ENCODE data around the gene MBL2.

The MBL2 gene

DNA sequence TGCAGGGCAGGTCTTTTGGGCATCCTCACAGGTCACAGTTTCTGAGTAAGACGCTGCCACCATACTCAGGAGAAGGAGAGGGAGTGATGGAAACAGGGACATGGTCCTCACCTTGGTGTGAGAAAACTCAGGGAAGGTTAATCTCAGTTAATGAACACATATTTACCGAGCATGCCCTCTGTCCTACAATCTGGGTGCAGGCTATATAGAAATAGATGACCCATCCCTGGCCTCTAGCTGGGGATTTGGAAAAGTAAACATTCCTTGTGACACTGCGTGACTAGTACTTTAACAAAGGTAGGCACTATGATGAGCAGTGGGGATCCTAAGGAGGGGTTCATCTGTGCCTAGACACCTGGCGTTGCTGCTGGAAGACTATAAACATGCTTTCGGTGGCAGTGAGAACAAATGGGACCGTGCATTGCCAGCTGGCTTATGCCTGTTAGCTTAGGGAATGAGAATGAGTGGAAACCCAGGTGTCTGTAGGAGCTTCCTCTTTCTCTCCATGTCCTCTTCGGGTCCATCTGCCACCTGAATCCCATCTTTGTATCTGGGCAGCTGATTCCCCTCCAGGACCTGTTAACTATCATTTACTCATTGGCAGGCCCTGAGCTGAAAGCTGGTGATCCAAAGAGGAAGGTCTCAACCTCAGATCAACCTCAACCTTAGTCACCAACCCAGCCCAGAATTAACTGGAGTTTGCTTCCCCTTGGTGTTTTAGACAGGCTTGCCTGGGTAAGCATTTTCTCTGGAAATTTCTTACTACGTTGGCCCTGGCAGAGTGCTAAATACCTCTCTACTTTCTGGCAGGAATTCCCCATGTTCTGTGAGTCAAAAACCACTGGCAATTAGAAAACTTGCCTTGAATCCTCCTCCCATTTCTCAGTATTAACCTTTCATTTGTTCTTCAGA is 794 bp downstream of the MBL2 start:
- 86% methylated on average over 8 of the region's 8 CpGs for WGBS
- no peak overlapping the region for H3K27ac ChIP-seq (ENCODE audit: low read depth, low read length)
- no peaks in the 10 kb centered on the region for H3K27me3 ChIP-seq (ENCODE audit: insufficient read depth, low read length)
- no peak overlapping the region for H3K9ac ChIP-seq (ENCODE audit: low read depth, low read length)
- H3K4me1 ChIP-seq (ENCODE audit: insufficient read depth, low read length): no peaks in the 10 kb centered on the region
- H3K9me3 ChIP-seq (ENCODE audit: insufficient read depth, low read depth, low read length): no peaks in the 10 kb centered on the region
- H3K36me3 ChIP-seq (ENCODE audit: insufficient read depth, low read length): no peaks in the 10 kb centered on the region
- no peak overlapping the region for H3K4me3 ChIP-seq (ENCODE audit: low read length)

DNA sequence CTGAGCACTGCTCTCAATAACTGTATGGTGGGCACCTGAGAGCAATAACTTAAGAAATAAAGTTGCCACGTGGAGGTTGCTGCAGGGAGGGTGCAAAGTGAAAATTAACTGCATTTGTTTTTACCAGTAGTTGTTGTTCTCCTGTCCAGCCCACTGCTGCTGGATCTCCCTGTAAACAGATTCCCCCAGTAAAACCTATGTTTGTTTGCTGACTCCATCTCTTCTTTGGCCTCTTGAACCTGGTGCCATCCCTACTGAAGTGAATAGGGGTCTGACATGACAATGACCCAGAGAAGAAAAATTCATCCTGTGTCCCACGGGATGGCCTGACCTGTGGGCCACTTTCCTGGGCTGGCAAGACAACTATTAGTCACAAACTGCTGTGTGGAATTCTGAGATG is 1.7 kb downstream of the MBL2 start:
- Histone ChIP-seq H3K27ac (ENCODE audit: low read depth, low read length) (no peak overlapping the region), H3K4me1 (ENCODE audit: insufficient read depth, low read length) (no peaks in the 10 kb centered on the region), H3K9me3 (ENCODE audit: insufficient read depth, low read depth, low read length) (no peaks in the 10 kb centered on the region), H3K4me3 (ENCODE audit: low read length) (no peak overlapping the region), H3K27me3 (ENCODE audit: insufficient read depth, low read length) (no peaks in the 10 kb centered on the region), H3K36me3 (ENCODE audit: insufficient read depth, low read length) (no peaks in the 10 kb centered on the region), H3K9ac (ENCODE audit: low read depth, low read length) (no peak overlapping the region)
- 82% methylated on average over 2 of the region's 2 CpGs for WGBS

DNA sequence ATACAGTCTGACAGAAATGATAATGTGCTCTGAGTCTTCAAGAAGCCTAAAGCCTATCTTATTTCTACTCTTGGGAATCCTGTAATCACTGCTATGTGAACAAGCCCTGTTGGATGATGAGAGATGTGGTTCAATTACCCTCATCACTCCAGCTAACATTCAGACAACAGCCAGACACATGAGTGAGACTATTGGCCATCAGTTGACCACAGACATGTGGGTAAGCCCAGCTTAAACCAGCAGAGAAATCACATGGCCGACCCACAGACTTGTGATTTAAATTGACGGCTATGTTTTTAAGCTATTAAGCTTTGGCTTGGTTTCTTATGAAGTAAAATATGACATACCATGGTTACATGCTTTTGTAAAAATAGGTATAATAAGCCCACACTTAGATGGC is 2.6 kb downstream of the MBL2 start:
- Histone ChIP-seq H3K4me3 (ENCODE audit: low read length) (no peak overlapping the region), H3K27me3 (ENCODE audit: insufficient read depth, low read length) (no peaks in the 10 kb centered on the region), H3K4me1 (ENCODE audit: insufficient read depth, low read length) (no peaks in the 10 kb centered on the region), H3K36me3 (ENCODE audit: insufficient read depth, low read length) (no peaks in the 10 kb centered on the region), H3K9ac (ENCODE audit: low read depth, low read length) (no peak overlapping the region), H3K9me3 (ENCODE audit: insufficient read depth, low read depth, low read length) (no peaks in the 10 kb centered on the region), H3K27ac (ENCODE audit: low read depth, low read length) (no peak overlapping the region)
- WGBS: 91% methylated on average over 2 of the region's 2 CpGs

DNA sequence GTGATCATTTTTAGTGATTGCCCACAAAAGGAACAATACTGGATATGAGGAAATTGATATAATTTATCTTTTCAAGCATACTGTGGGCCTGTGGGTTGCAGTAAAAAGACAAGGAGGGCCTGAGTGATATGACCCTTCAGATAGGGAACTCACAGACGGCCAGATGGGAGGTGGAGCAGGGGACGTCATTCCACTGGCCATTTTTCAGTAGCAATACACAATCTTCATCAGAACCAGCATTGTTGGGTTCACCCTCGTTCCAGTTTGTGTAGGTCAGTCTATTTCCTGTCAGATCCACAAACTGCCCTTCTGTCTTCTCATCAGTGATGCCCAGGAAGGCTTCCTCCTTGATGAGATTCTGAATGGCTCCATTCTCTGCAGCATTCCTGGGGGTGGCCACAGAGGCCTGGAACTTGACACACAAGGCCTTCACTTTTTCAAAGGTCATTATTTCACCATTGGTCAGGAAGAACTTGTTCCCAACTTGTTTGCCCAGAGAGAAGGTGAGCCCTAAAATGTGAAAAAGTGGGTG is 4.5 kb downstream of the MBL2 start:
- no peak overlapping the region for H3K4me3 ChIP-seq (ENCODE audit: low read length)
- H3K9me3 ChIP-seq (ENCODE audit: insufficient read depth, low read depth, low read length): no peaks in the 10 kb centered on the region
- H3K4me1 ChIP-seq (ENCODE audit: insufficient read depth, low read length): no peaks in the 10 kb centered on the region
- H3K27ac ChIP-seq (ENCODE audit: low read depth, low read length): no peak overlapping the region
- H3K9ac ChIP-seq (ENCODE audit: low read depth, low read length): no peak overlapping the region
- no peaks in the 10 kb centered on the region for H3K27me3 ChIP-seq (ENCODE audit: insufficient read depth, low read length)
- no peaks in the 10 kb centered on the region for H3K36me3 ChIP-seq (ENCODE audit: insufficient read depth, low read length)
- 85% methylated on average over 3 of the region's 3 CpGs for WGBS

DNA sequence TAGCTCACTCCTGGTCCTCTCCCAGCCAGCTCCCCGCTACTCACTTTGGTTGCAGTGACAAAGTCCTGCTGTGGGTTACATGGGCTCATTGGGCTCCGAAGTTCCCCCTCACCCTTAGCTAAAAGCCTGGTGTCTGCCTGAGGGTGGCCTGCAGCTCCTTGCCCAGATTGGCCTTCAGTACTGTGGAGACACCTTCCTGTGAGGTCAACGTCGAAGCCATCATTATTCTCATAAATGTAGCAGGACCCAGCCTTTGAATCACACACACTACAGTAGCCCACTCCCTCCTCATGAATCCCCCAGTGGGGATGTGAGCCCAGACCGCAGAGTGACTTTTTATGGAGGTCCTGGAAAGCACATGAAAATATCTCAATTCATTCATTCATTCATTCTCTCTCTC is 10.5 kb downstream of the MBL2 start:
- no peak overlapping the region for H3K9ac ChIP-seq (ENCODE audit: low read depth, low read length)
- no peaks in the 10 kb centered on the region for H3K4me1 ChIP-seq (ENCODE audit: insufficient read depth, low read length)
- H3K27ac ChIP-seq (ENCODE audit: low read depth, low read length): no peak overlapping the region
- H3K9me3 ChIP-seq (ENCODE audit: insufficient read depth, low read depth, low read length): no peaks in the 10 kb centered on the region
- no peak overlapping the region for H3K4me3 ChIP-seq (ENCODE audit: low read length)
- no peaks in the 10 kb centered on the region for H3K27me3 ChIP-seq (ENCODE audit: insufficient read depth, low read length)
- 94% methylated on average over 5 of the region's 5 CpGs for WGBS
- no peaks in the 10 kb centered on the region for H3K36me3 ChIP-seq (ENCODE audit: insufficient read depth, low read length)

DNA sequence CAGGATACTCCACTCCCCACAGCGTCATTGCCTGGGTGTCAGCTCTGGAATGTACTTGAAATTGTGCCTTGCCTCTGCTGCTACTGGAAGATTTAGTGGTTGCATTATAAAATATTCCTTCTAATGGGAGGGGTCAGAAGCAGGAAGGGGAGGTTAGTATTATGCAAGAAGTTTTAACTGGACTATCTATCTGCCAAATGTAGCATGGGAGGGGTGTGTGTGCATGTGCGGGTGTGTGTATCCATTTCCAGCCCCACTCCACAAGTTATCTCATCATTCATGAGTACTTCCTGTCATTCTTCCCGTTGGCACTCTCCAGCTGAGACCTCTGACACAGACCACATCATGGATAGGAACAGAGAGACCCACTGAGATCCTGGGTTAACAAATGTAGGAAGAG is 13.4 kb downstream of the MBL2 start:
- no peaks in the 10 kb centered on the region for H3K4me1 ChIP-seq (ENCODE audit: insufficient read depth, low read length)
- 92% methylated on average over 2 of the region's 3 CpGs for WGBS
- no peak overlapping the region for H3K4me3 ChIP-seq (ENCODE audit: low read length)
- no peak overlapping the region for H3K27ac ChIP-seq (ENCODE audit: low read depth, low read length)
- H3K9ac ChIP-seq (ENCODE audit: low read depth, low read length): no peak overlapping the region
- no peaks in the 10 kb centered on the region for H3K9me3 ChIP-seq (ENCODE audit: insufficient read depth, low read depth, low read length)
- H3K36me3 ChIP-seq (ENCODE audit: insufficient read depth, low read length): no peaks in the 10 kb centered on the region
- H3K27me3 ChIP-seq (ENCODE audit: insufficient read depth, low read length): no peaks in the 10 kb centered on the region

DNA sequence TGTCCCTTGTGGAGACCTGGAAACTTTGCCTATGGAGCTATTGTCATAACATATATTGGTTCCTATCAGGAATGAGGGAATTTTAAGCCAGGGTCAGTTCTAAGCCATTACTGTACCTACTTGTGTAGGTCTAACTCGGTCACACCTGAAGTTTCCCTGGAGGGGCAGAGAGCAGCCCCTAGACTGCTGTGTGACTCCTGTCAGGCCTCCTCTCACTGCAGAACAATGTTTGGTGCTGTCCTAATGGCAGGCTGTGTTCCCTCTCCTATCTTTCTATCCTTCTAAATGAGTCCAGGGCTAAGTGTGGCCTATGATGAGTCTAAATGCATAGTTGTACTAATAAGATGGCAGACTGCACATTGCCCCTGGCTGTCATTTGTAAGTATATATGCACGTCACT is 14.2 kb downstream of the MBL2 start:
- H3K27ac ChIP-seq (ENCODE audit: low read depth, low read length): no peak overlapping the region
- no peaks in the 10 kb centered on the region for H3K27me3 ChIP-seq (ENCODE audit: insufficient read depth, low read length)
- H3K9me3 ChIP-seq (ENCODE audit: insufficient read depth, low read depth, low read length): no peaks in the 10 kb centered on the region
- no peak overlapping the region for H3K9ac ChIP-seq (ENCODE audit: low read depth, low read length)
- 99% methylated on average over 2 of the region's 2 CpGs for WGBS
- H3K4me1 ChIP-seq (ENCODE audit: insufficient read depth, low read length): no peaks in the 10 kb centered on the region
- no peaks in the 10 kb centered on the region for H3K36me3 ChIP-seq (ENCODE audit: insufficient read depth, low read length)
- no peak overlapping the region for H3K4me3 ChIP-seq (ENCODE audit: low read length)

DNA sequence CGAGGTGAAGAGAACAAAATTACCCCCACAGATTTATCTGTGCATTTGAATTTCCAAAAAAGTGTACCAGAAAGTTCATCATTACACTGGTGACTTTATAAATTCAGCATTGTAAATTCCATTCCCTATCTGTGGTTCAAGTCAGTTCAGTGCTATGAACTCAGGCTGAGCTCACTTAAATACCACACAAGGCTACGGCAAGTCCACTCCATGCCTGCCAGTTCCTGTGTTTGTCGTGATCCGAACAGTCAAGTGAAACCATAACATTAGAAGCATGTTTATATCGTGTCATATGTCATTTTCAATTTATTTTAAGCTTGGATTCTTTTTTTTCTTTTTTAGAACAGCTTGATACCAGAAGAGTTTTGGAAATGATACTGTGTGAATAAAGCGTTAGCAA is 14.8 kb downstream of the MBL2 start:
- Histone ChIP-seq H3K4me1 (ENCODE audit: insufficient read depth, low read length) (no peaks in the 10 kb centered on the region), H3K4me3 (ENCODE audit: low read length) (no peak overlapping the region), H3K27ac (ENCODE audit: low read depth, low read length) (no peak overlapping the region), H3K9me3 (ENCODE audit: insufficient read depth, low read depth, low read length) (no peaks in the 10 kb centered on the region), H3K36me3 (ENCODE audit: insufficient read depth, low read length) (no peaks in the 10 kb centered on the region), H3K9ac (ENCODE audit: low read depth, low read length) (no peak overlapping the region), H3K27me3 (ENCODE audit: insufficient read depth, low read length) (no peaks in the 10 kb centered on the region)
- 98% methylated on average over 6 of the region's 6 CpGs for WGBS

DNA sequence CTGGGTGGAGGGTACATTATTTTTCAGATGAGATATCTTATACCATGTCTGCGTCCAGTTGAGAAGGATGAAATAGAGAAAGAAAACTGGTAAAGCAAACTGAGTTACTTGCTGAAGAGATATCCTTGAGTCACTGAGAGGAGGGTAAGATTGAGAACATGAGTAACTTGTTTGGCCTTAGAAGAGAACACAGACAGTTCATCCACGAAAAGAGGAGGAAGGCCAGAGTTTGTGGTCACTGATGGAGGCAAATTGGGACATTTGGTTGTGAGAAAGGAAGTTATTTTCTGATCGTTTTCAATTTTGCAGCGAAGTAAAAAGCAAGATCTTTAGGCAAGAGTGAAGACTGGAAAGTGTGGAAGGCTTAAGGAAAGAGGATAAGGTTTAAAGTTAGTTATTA is 15.6 kb downstream of the MBL2 start:
- H3K9ac ChIP-seq (ENCODE audit: low read depth, low read length): no peak overlapping the region
- no peak overlapping the region for H3K27ac ChIP-seq (ENCODE audit: low read depth, low read length)
- H3K36me3 ChIP-seq (ENCODE audit: insufficient read depth, low read length): no peaks in the 10 kb centered on the region
- H3K4me1 ChIP-seq (ENCODE audit: insufficient read depth, low read length): no peaks in the 10 kb centered on the region
- H3K9me3 ChIP-seq (ENCODE audit: insufficient read depth, low read depth, low read length): no peaks in the 10 kb centered on the region
- WGBS: 92% methylated on average over 4 of the region's 4 CpGs
- no peak overlapping the region for H3K4me3 ChIP-seq (ENCODE audit: low read length)
- H3K27me3 ChIP-seq (ENCODE audit: insufficient read depth, low read length): no peaks in the 10 kb centered on the region

DNA sequence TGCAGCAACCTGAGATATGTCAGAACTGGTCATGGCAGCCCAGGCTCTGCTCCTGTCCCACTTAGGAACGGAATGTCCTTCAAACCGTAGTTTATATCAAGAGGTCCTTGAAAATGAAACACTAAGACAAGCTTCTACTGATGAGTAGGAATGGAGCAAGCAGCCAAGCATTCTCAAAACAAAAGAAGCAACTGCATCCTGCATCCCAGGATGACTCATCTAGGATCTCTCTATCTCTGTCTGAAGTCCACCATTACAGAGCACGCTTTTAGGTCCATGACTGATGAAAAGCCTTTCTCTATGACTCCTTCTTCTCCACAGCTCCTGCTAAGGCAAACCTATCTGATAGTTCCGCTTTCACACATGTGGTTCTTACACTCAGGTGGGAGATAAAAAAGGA is 16.3 kb downstream of the MBL2 start:
- H3K9ac ChIP-seq (ENCODE audit: low read depth, low read length): no peak overlapping the region
- H3K27ac ChIP-seq (ENCODE audit: low read depth, low read length): no peak overlapping the region
- no peak overlapping the region for H3K4me3 ChIP-seq (ENCODE audit: low read length)
- H3K27me3 ChIP-seq (ENCODE audit: insufficient read depth, low read length): no peaks in the 10 kb centered on the region
- no peaks in the 10 kb centered on the region for H3K4me1 ChIP-seq (ENCODE audit: insufficient read depth, low read length)
- H3K9me3 ChIP-seq (ENCODE audit: insufficient read depth, low read depth, low read length): no peaks in the 10 kb centered on the region
- H3K36me3 ChIP-seq (ENCODE audit: insufficient read depth, low read length): no peaks in the 10 kb centered on the region
- WGBS: 97% methylated on average over 4 of the region's 4 CpGs

DNA sequence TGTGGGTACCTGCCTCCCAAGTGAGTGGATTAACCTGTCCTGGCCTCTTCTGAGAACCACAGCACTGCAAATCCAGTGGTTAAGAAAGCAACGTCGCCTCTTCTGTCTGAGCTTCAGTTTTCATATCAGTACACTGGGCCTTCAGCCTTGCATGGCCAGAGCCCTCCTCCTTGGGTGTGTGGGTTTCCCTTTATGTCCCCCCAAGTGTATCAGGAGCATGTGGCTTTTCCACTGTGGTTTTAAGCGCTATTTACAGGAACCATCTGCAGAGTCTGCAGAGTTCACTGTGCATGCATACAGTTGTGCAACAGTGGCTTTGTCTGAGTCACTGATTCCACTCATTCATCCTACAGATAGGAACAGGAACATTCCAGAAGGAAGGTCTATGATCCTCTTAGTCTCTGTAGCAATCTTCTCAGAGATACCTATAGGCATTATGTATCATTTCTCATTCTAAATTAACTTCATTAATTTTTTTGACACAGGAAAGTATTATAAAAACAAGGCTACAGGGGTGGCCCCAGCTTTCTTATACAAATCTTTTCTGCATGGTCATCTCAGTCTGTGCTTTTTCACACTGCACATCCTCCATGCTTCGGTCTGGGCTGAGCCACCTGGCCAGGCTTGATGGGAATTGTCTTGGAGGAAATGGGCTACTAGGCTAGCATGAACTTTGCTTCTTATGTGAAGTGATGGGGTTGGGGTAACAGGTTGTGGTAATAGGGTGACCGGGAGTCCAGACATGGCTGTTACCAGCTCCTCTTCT is 17.1 kb downstream of the MBL2 start:
- Histone ChIP-seq H3K27ac (ENCODE audit: low read depth, low read length) (no peak overlapping the region), H3K4me1 (ENCODE audit: insufficient read depth, low read length) (no peaks in the 10 kb centered on the region), H3K4me3 (ENCODE audit: low read length) (no peak overlapping the region), H3K27me3 (ENCODE audit: insufficient read depth, low read length) (no peaks in the 10 kb centered on the region), H3K36me3 (ENCODE audit: insufficient read depth, low read length) (no peaks in the 10 kb centered on the region), H3K9ac (ENCODE audit: low read depth, low read length) (no peak overlapping the region), H3K9me3 (ENCODE audit: insufficient read depth, low read depth, low read length) (no peaks in the 10 kb centered on the region)
- WGBS: 95% methylated on average over 5 of the region's 5 CpGs
